ENCODE data around the gene RIPOR3. TPM values are rescaled to one million over a fixed set of nuclear protein-coding genes. Genes with fewer than 3 reads are reported as not detected.

The RIPOR3 gene
- total RNA-seq, 2 experiments from 2014 or later: not detected

- H3K9me3 Mint-ChIP-seq: no peaks in the 10 kb centered on the region
- no peaks in the 10 kb centered on the region for H3K36me3 Mint-ChIP-seq (ENCODE audit: low read depth)
- DNase-seq: no peak
- no peaks in the 10 kb centered on the region for H3K4me1 Mint-ChIP-seq (ENCODE audit: low read depth)
- intact Hi-C loops (cut with micrococcal nuclease): loop anchor here (1.0 kb wide), 2 partner anchors 447 to 451 kb away; partner anchors contain the start of gene CEBPB
- H3K27ac Mint-ChIP-seq: no peak overlapping the region
- CTCF ChIA-PET: interaction anchor here (0.8 to 3.1 kb wide), 5 partner anchors 28 to 632 kb away, joined by 3 to 18 read pairs (median 3); no protein-coding TSS in a partner anchor
- H3K27me3 Mint-ChIP-seq (ENCODE audit: low read depth): no peaks in the 10 kb centered on the region
- no peak overlapping the region for H3K4me3 Mint-ChIP-seq
Observed at GRCh38 chr20:50636601-50637540, 54.5 kb downstream of the RIPOR3 start.

- no peak overlapping the region for H3K4me3 Mint-ChIP-seq
- DNase-seq: peak; percentile 72
- no peaks in the 10 kb centered on the region for H3K27me3 Mint-ChIP-seq (ENCODE audit: low read depth)
- no peaks in the 10 kb centered on the region for H3K9me3 Mint-ChIP-seq
- intact Hi-C loops (cut with micrococcal nuclease): loop anchor here (1.0 kb wide), 2 partner anchors 446 to 450 kb away; partner anchors contain the start of gene CEBPB
- H3K4me1 Mint-ChIP-seq (ENCODE audit: low read depth): no peaks in the 10 kb centered on the region
- H3K27ac Mint-ChIP-seq: no peak overlapping the region
- H3K36me3 Mint-ChIP-seq (ENCODE audit: low read depth): no peaks in the 10 kb centered on the region
- CTCF ChIA-PET: interaction anchor here (0.6 to 3.1 kb wide), 18 partner anchors 10 to 631 kb away, joined by 3 to 18 read pairs (median 3); no protein-coding TSS in a partner anchor
Observed at GRCh38 chr20:50635676-50636600, 55.4 kb downstream of the RIPOR3 start.

GRCh38 chr20:50635014-50635557 is 56.3 kb downstream of the RIPOR3 start:
- intact Hi-C loops (cut with micrococcal nuclease): no loop called here
- Mint-ChIP-seq H3K4me1 (ENCODE audit: low read depth) (no peaks in the 10 kb centered on the region), H3K9me3 (no peaks in the 10 kb centered on the region), H3K27me3 (ENCODE audit: low read depth) (no peaks in the 10 kb centered on the region), H3K27ac (no peak overlapping the region), H3K4me3 (no peak overlapping the region), H3K36me3 (ENCODE audit: low read depth) (no peaks in the 10 kb centered on the region)
- CTCF ChIA-PET: interaction anchor here (0.6 to 3.1 kb wide), 16 partner anchors 9 to 493 kb away, joined by 3 to 18 read pairs (median 4); no protein-coding TSS in a partner anchor
- DNase-seq: no peak

GRCh38 chr20:50634191-50634590 is 57.2 kb downstream of the RIPOR3 start:
- CTCF ChIA-PET: interaction anchor here (0.6 to 1.2 kb wide), 2 partner anchors 9 to 47 kb away, joined by 3 to 4 read pairs; no protein-coding TSS in a partner anchor
- Mint-ChIP-seq H3K27ac (no peak overlapping the region), H3K36me3 (ENCODE audit: low read depth) (no peaks in the 10 kb centered on the region), H3K4me1 (ENCODE audit: low read depth) (no peaks in the 10 kb centered on the region), H3K9me3 (no peaks in the 10 kb centered on the region), H3K27me3 (ENCODE audit: low read depth) (no peaks in the 10 kb centered on the region), H3K4me3 (no peak overlapping the region)
- no peak for DNase-seq
- intact Hi-C loops (cut with micrococcal nuclease): no loop called here

- no peak for DNase-seq
- no peak overlapping the region for H3K4me3 Mint-ChIP-seq
- H3K9me3 Mint-ChIP-seq: no peaks in the 10 kb centered on the region
- H3K27ac Mint-ChIP-seq: no peak overlapping the region
- H3K36me3 Mint-ChIP-seq (ENCODE audit: low read depth): no peaks in the 10 kb centered on the region
- intact Hi-C loops (cut with micrococcal nuclease): no loop called here
- CTCF ChIA-PET: interaction anchor here (0.6 to 1.2 kb wide), 4 partner anchors 8 to 25 kb away, joined by 3 to 4 read pairs (median 4); no protein-coding TSS in a partner anchor
- no peaks in the 10 kb centered on the region for H3K27me3 Mint-ChIP-seq (ENCODE audit: low read depth)
- no peaks in the 10 kb centered on the region for H3K4me1 Mint-ChIP-seq (ENCODE audit: low read depth)
Observed at GRCh38 chr20:50633361-50633760, 58.0 kb downstream of the RIPOR3 start.

- H3K4me1 Mint-ChIP-seq (ENCODE audit: low read depth): no peaks in the 10 kb centered on the region
- no peak for DNase-seq
- H3K9me3 Mint-ChIP-seq: no peaks in the 10 kb centered on the region
- no peaks in the 10 kb centered on the region for H3K27me3 Mint-ChIP-seq (ENCODE audit: low read depth)
- no peaks in the 10 kb centered on the region for H3K36me3 Mint-ChIP-seq (ENCODE audit: low read depth)
- no peak overlapping the region for H3K27ac Mint-ChIP-seq
- intact Hi-C loops (cut with micrococcal nuclease): no loop called here
- CTCF ChIA-PET: interaction anchor here (0.6 to 1.2 kb wide), 2 partner anchors 22 to 229 kb away, joined by 4 read pairs; no protein-coding TSS in a partner anchor
- H3K4me3 Mint-ChIP-seq: no peak overlapping the region
Observed at GRCh38 chr20:50632701-50633100, 58.6 kb downstream of the RIPOR3 start.

GRCh38 chr20:50632236-50632635 is 59.1 kb downstream of the RIPOR3 start:
- CTCF ChIA-PET: interaction anchor here (0.6 to 1.2 kb wide), 2 partner anchors 23 to 228 kb away, joined by 4 read pairs; no protein-coding TSS in a partner anchor
- no peak for DNase-seq
- Mint-ChIP-seq H3K27me3 (ENCODE audit: low read depth) (no peaks in the 10 kb centered on the region), H3K27ac (no peak overlapping the region), H3K4me3 (no peak overlapping the region), H3K36me3 (ENCODE audit: low read depth) (no peaks in the 10 kb centered on the region), H3K4me1 (ENCODE audit: low read depth) (no peaks in the 10 kb centered on the region), H3K9me3 (no peaks in the 10 kb centered on the region)
- intact Hi-C loops (cut with micrococcal nuclease): no loop called here

- Mint-ChIP-seq H3K9me3 (no peaks in the 10 kb centered on the region), H3K27ac (no peak overlapping the region), H3K36me3 (ENCODE audit: low read depth) (no peaks in the 10 kb centered on the region), H3K4me3 (no peak overlapping the region), H3K4me1 (ENCODE audit: low read depth) (no peaks in the 10 kb centered on the region), H3K27me3 (ENCODE audit: low read depth) (no peaks in the 10 kb centered on the region)
- intact Hi-C loops (cut with micrococcal nuclease): no loop called here
- CTCF ChIA-PET: interaction anchor here (0.5 to 1.2 kb wide), 2 partner anchors 118 to 121 kb away, joined by 3 read pairs; no protein-coding TSS in a partner anchor
- no peak for DNase-seq
Observed at GRCh38 chr20:50630578-50631263, 60.6 kb downstream of the RIPOR3 start.

- H3K9me3 Mint-ChIP-seq: no peaks in the 10 kb centered on the region
- H3K4me3 Mint-ChIP-seq: no peak overlapping the region
- DNase-seq: no peak
- intact Hi-C loops (cut with micrococcal nuclease): no loop called here
- H3K36me3 Mint-ChIP-seq (ENCODE audit: low read depth): no peaks in the 10 kb centered on the region
- no peak overlapping the region for H3K27ac Mint-ChIP-seq
- H3K27me3 Mint-ChIP-seq (ENCODE audit: low read depth): no peaks in the 10 kb centered on the region
- CTCF ChIA-PET: no interaction called here
- no peaks in the 10 kb centered on the region for H3K4me1 Mint-ChIP-seq (ENCODE audit: low read depth)
Observed at GRCh38 chr20:50629670-50630045, 61.7 kb downstream of the RIPOR3 start.

- CTCF ChIA-PET: interaction anchor here (0.6 to 1.2 kb wide), 2 partner anchors 25 to 121 kb away, joined by 3 to 7 read pairs; no protein-coding TSS in a partner anchor
- no peak for DNase-seq
- H3K4me3 Mint-ChIP-seq: no peak overlapping the region
- H3K27ac Mint-ChIP-seq: no peak overlapping the region
- no peaks in the 10 kb centered on the region for H3K4me1 Mint-ChIP-seq (ENCODE audit: low read depth)
- intact Hi-C loops (cut with micrococcal nuclease): no loop called here
- H3K9me3 Mint-ChIP-seq: no peaks in the 10 kb centered on the region
- no peaks in the 10 kb centered on the region for H3K36me3 Mint-ChIP-seq (ENCODE audit: low read depth)
- H3K27me3 Mint-ChIP-seq (ENCODE audit: low read depth): no peaks in the 10 kb centered on the region
Observed at GRCh38 chr20:50628853-50629669, 62.3 kb downstream of the RIPOR3 start.

All from activated naive CD4-positive, alpha-beta T cell treated with anti-CD3 and anti-CD28 coated beads for 36 hours (primary cell).